SU-DHL-6 (cell line): Measurements from ENCODE around the gene IRAK2.

Source experiments
- EZH2phosphoT487 ChIP-seq: fragments of 200-600 bp; sonication (generic), shearing (Covaris generic); conservative IDR thresholded peaks from 2 replicates; pipeline ENCODE4 v1.6.1; 2018; ENCODE audit warnings: mild to moderate bottlenecking, antibody characterized with exemption, low read length, moderate library complexity, mixed read lengths
- TF ChIP-seq, protein P1 (sequence below): fragments of 200-600 bp; sonication (generic); IDR thresholded peaks from one replicate; pipeline ENCODE4 v1.5.1; 2017; ENCODE audit warnings: antibody characterized with exemption, mild to moderate bottlenecking, low read length, moderate library complexity; ENCODE audit not compliant: insufficient read depth, poor library complexity, severe bottlenecking

DNA sequence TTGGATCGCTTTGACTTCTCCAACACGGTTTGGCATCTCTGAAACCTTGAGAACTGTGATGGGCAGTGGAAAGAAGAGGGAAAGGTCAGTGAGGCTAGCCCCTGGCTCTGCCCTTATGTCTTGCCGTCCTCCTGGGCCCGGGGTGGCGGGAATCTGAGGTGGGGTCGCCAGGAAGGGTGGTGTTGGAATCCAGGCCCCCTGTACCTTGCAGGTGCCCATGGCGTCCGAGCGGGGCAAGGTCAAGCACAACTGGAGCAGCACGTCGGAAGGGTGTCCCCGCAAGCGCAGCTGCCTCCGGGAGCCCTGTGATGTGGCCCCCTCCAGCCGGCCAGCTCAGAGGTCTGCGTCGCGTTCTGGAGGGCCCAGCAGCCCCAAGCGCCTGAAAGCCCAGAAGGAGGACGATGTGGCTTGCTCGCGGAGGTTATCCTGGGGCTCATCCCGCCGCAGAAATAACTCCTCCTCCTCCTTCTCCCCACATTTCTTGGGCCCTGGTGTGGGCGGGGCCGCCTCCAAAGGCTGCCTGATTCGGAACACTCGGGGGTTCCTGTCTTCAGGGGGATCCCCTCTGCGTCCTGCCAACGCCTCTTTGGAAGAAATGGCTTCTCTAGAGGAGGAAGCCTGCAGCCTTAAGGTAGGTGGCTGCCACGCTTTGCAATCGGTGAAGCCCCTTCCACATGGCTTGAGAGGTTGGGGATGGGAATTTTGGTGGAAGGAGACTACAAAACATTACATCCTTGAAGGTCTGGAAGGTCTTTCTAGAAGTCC lies 84.4 kb downstream of the IRAK2 start:
- TF ChIP-seq, protein P1, sequence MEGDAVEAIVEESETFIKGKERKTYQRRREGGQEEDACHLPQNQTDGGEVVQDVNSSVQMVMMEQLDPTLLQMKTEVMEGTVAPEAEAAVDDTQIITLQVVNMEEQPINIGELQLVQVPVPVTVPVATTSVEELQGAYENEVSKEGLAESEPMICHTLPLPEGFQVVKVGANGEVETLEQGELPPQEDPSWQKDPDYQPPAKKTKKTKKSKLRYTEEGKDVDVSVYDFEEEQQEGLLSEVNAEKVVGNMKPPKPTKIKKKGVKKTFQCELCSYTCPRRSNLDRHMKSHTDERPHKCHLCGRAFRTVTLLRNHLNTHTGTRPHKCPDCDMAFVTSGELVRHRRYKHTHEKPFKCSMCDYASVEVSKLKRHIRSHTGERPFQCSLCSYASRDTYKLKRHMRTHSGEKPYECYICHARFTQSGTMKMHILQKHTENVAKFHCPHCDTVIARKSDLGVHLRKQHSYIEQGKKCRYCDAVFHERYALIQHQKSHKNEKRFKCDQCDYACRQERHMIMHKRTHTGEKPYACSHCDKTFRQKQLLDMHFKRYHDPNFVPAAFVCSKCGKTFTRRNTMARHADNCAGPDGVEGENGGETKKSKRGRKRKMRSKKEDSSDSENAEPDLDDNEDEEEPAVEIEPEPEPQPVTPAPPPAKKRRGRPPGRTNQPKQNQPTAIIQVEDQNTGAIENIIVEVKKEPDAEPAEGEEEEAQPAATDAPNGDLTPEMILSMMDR = no peak
- no peak for TF ChIP-seq EZH2phosphoT487
